SK-N-MC (cell line): Measurements from ENCODE around the gene C12orf60.

ENCODE experiments used
- EZH2 ChIP-seq: fragments of 200-600 bp; sonication (generic); IDR thresholded peaks from one replicate; pipeline ENCODE4 v1.6.1; 2017; ENCODE audit warnings: antibody characterized with exemption
- FOXP2 ChIP-seq: optimal IDR thresholded peaks from 2 replicates; pipeline ENCODE3; 2011; ENCODE audit warnings: mild to moderate bottlenecking, moderate library complexity; ENCODE audit not compliant: insufficient read depth; ENCODE audit errors: extremely low read length, control extremely low read depth
- POLR2AphosphoS5 ChIP-seq: IDR thresholded peaks from 2 replicates; pipeline ENCODE4 v1.6.1; 2012; ENCODE audit warnings: mild to moderate bottlenecking, low read depth, low read length, borderline replicate concordance

GRCh38 chr12:14854586-14855183, 51.2 kb downstream of the C12orf60 start:
- TF ChIP-seq POLR2AphosphoS5: no peak
- TF ChIP-seq EZH2: no peak
- TF ChIP-seq FOXP2: no peak
